DMS 273 (cell line): ENCODE measurements around the gene KCNA1.

Experiments used
- DNase-seq: peaks from one replicate; lab custom pipeline; 2025; ENCODE audit not compliant: unreplicated experiment; lab: John Stamatoyannopoulos, UW

KCNA1 gene

GRCh38 chr12:4910502-4911315 is 1.0 kb downstream of the KCNA1 start:
- DNase-seq: no peak

GRCh38 chr12:4911316-4911994 is 1.8 kb downstream of the KCNA1 start:
- no peak for DNase-seq

DNA sequence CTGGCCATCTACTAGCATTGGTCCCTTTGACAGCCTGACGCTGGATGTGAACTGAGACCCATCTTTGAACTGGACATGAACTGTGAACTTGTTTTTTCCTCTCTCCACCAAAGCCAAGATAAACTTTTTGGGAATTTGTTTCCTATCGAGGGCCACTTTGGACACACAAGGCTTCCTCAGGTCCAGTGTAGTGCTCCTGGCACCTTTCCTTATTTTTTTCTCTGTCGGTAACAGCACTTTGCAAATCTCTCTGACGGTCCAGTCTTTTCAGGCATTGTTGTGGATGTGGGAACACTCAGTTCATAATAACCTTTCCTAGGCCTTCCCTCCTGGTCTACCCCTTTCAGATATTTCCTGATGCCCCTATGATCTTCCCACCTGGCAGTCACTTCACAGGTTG is 5.0 kb downstream of the KCNA1 start:
- DNase-seq: no peak

DNA sequence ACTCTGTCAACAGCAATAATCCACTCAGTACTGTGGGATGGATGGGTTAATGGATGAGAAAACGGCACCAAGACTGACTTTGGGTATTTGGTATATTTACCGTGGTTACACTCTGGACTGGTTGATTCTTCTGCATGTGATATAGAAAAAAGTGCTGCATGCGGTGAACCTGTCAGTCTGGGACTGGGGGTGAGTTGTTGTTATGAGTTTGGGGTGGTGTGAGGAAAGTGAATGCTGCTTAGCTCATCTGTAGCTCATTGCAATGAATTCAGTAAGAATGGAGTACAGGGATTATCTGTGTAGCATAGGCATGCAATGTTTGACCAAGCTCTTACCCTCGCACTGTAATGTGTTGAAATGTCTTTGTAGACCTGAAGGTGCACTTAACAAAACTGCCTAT is 6.0 kb downstream of the KCNA1 start:
- no peak for DNase-seq

- DNase-seq: no peak
These were observed 9.4 kb downstream of the KCNA1 start for GRCh38 chr12:4918950-4919660.

- DNase-seq: no peak
These were observed 22.9 kb downstream of the KCNA1 start for GRCh38 chr12:4932576-4932975.

GRCh38 chr12:4933411-4933810 is 23.7 kb downstream of the KCNA1 start:
- no peak for DNase-seq

DNA sequence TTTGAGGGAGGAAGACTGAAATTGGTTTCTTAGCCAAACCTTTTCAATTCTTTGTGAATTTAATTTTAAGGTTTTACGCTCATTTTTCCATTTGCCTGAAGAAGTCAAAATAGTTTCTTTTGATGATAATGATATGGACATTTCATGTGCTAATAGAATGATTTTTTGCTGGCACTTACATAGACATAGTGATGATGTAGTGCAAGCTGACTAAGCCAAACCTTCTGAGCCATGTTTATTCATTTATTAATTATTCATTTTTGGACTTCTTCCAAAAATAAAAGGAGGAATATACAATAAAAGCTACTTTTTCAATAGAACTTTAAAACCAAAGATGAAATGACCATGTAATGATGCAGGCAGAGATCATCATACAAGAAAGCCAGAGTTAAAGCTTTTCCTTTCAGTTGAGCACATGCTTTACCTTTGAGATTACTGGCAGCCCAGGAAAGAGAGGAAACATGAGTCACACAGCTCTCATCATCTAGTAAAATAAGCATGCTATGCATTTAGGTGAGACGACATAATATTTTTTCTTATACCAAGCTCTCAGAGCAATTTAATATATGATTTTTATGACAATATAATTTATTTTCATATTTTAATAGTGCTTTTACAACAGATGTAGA is 24.8 kb downstream of the KCNA1 start:
- no peak for DNase-seq

- no peak for DNase-seq
These were observed 29.2 kb downstream of the KCNA1 start for GRCh38 chr12:4938900-4939299.

GRCh38 chr12:4939418-4940023 is 29.8 kb downstream of the KCNA1 start:
- DNase-seq: no peak

GRCh38 chr12:4943067-4943937 is 33.6 kb downstream of the KCNA1 start:
- DNase-seq: no peak

DNA sequence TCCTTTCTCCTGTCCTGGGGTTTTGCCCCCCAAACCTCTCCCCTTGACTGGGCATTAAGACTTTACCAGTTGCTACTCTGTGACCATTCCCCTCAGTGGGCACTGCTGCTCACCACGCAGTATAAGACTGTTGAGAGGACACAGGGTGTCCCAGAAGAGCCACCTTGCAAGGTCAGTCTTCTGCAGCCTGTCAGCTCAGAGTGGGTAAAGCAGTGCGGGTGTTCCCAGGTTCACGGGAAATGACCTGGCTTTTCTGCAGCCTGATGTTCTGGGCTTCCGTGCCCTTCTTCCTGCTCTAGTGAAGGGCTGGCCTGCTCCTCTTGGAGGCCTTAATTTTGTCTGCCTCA is 34.2 kb downstream of the KCNA1 start:
- DNase-seq: no peak

GRCh38 chr12:4947253-4947652 is 37.5 kb downstream of the KCNA1 start:
- no peak for DNase-seq

DNA sequence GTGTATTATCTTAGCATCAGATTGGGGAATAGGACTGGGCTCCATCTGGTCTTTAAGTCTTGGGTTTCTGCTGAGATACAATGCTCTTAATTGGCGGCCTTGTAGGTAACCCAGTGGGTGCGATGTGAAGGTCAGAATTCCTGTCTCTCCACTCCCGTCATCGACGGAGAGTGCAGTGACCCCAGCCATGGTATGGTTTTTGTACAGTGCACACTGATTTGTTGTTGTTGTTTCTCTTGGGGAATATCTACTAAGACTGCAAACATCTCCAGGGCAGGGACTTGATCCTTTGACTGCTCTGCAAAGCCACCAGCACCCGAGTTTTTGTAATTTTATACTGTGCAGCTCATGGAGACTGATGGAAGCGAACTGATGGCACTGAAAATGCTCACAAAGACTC is 41.4 kb downstream of the KCNA1 start:
- DNase-seq: no peak

- no peak for DNase-seq
These were observed 41.9 kb downstream of the KCNA1 start for GRCh38 chr12:4951601-4952000.

- no peak for DNase-seq
These were observed 45.1 kb downstream of the KCNA1 start for GRCh38 chr12:4954621-4955354.

DNA sequence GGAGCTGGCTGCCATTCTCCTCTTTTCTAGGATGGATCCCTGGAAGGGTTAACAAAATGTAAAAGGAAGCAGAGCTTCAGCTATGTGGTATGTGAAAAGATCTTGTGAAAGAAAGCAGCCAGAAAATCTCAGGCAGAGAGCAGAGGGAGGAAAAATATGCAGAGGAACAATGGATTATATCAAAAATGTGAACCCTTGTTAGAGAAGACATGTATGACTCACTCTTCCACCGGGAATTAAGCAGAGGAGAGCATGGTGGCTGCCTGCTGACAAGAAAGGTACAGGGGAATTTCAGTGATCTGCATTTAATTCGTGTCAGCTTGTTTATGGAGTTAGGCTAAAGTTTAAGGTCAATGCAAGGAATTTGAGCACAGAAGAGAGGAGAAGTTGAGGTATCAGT is 46.3 kb downstream of the KCNA1 start:
- DNase-seq: no peak

- no peak for DNase-seq
These were observed 47.3 kb downstream of the KCNA1 start for GRCh38 chr12:4956968-4957367.

DNA sequence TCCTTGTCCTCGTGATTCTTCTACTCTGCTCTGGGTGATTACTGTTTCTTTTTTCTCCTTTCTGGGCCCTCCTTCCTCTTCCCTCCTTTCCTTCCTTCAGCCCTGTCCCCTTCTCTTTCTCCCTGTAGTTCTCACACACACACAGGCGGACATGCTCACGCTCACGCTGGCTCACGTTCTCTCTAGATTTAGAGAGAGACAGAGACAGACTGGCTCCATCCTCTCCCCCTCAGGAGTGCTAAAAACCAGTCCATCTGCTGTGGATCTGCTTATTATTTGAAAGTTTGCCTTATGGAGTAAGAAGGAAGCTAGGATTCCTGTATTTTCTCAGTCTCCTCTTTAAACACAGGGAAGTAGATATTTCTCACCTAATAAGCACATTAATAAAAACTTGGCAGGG is 48.1 kb downstream of the KCNA1 start:
- no peak for DNase-seq
